K562 (cell line): Measurements from ENCODE around the gene BBLN. TPM values are rescaled to one million over a fixed set of nuclear protein-coding genes. Genes with fewer than 3 reads are reported as not detected.
A peak's percentile ranks its signal among the peaks of the same experiment; 100 is the strongest.

Source experiments
- BCL6 ChIP-seq: fragments of 250-450 bp; sonication (Bioruptor Pico); IDR thresholded peaks from 2 replicates; pipeline ENCODE4 v1.4.0; 2020
- MGA ChIP-seq: fragments of 450-650 bp; IDR thresholded peaks from 2 replicates; pipeline ENCODE4 v1.6.1; 2016; ENCODE audit warnings: mild to moderate bottlenecking, moderate library complexity
- ZNF217 ChIP-seq: sonication (generic); formaldehyde crosslinking; IDR thresholded peaks from 2 replicates; pipeline ENCODE4 v1.8.0; 2022; ENCODE audit warnings: mild to moderate bottlenecking, missing genetic modification reagents
- ZNF23 ChIP-seq: fragments of 250-450 bp; sonication (Bioruptor Pico); IDR thresholded peaks from 2 replicates; pipeline ENCODE4 v1.4.0; 2020; ENCODE audit warnings: mild to moderate bottlenecking
- polyA plus RNA-seq, 8 experiments: library from polyadenylated mRNA; depleted of rRNA in 4 of 8; stranded (reverse) in 5 of 8; unstranded in 3 of 8; fragments of >200 nt; fragmentation: Nextera tagmentation in 2 of 8; fragmentation: Illumina TruSeq in 1 of 8; extraction: Ambion mirVana in 2 of 8; extraction: Trizol in 1 of 8; gene quantifications; 2 replicates each; pipeline versions ENCODE4 v1.2.1 to v1.2.3, GENCODE V29; 2011 to 2014; ENCODE audit warnings: inconsistent platforms in 1 of 8, missing spikeins in 1 of 8
- total RNA-seq, 7 experiments: library from RNA; depleted of rRNA in 6 of 7; stranded (reverse); fragments of >200 nt in 6 of 7; fragmentation: Illumina TruSeq in 2 of 7; extraction: Trizol in 2 of 7; gene quantifications; 2 replicates each; pipeline versions ENCODE4 v1.2.1 to v1.2.3, GENCODE V29; 2011 to 2021; ENCODE audit warnings: low replicate concordance in 1 of 7
- TF ChIP-seq, protein P1 (sequence below), 2 experiments: fragments of 450-650 bp in 1 of 2; sonication (generic) in 1 of 2; formaldehyde crosslinking in 1 of 2; IDR thresholded peaks; 2 replicates each; pipeline versions ENCODE4 v1.7.1 to v1.9.0; 2016 to 2022; ENCODE audit warnings: inconsistent platforms in 1 of 2, mild to moderate bottlenecking in 1 of 2, missing genetic modification reagents in 1 of 2

The BBLN gene
- total and polyA plus RNA-seq, 9 of the 15 experiments (the other 6 are each of a cell fraction or from before 2014, with no cell fraction given) = 4.2 to 331 (median 87.1) TPM

- TF ChIP-seq, protein P1, sequence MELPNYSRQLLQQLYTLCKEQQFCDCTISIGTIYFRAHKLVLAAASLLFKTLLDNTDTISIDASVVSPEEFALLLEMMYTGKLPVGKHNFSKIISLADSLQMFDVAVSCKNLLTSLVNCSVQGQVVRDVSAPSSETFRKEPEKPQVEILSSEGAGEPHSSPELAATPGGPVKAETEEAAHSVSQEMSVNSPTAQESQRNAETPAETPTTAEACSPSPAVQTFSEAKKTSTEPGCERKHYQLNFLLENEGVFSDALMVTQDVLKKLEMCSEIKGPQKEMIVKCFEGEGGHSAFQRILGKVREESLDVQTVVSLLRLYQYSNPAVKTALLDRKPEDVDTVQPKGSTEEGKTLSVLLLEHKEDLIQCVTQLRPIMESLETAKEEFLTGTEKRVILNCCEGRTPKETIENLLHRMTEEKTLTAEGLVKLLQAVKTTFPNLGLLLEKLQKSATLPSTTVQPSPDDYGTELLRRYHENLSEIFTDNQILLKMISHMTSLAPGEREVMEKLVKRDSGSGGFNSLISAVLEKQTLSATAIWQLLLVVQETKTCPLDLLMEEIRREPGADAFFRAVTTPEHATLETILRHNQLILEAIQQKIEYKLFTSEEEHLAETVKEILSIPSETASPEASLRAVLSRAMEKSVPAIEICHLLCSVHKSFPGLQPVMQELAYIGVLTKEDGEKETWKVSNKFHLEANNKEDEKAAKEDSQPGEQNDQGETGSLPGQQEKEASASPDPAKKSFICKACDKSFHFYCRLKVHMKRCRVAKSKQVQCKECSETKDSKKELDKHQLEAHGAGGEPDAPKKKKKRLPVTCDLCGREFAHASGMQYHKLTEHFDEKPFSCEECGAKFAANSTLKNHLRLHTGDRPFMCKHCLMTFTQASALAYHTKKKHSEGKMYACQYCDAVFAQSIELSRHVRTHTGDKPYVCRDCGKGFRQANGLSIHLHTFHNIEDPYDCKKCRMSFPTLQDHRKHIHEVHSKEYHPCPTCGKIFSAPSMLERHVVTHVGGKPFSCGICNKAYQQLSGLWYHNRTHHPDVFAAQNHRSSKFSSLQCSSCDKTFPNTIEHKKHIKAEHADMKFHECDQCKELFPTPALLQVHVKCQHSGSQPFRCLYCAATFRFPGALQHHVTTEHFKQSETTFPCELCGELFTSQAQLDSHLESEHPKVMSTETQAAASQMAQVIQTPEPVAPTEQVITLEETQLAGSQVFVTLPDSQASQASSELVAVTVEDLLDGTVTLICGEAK (IDR thresholded peaks at IDR 0.05) = no peak
- TF ChIP-seq, protein P1 (CRISPR knock-in tag; IDR thresholded peaks at IDR 0.05) = no peak
- no peak for TF ChIP-seq BCL6
- no peak for TF ChIP-seq ZNF217
- TF ChIP-seq MGA = peak; percentile 55; the same call in 1 of the 2 replicates
- TF ChIP-seq ZNF23 (CRISPR knock-in tag) = no peak
Measured at GRCh38 chr9:128115187-128116103, 44.6 kb upstream of the BBLN start (continued).
